HEK293 (cell line): ENCODE data around the gene TESMIN.

Experiments
- CTCF ChIA-PET: fragments of 350-600 bp; formaldehyde crosslinking; extraction: SDS; loops from one replicate; lab custom pipeline; 2021; ENCODE audit warnings: antibody characterized with exemption; lab: Yijun Ruan, JAX
- POLR2A ChIA-PET: fragments of 300-600 bp; formaldehyde crosslinking; extraction: SDS; loops from one replicate; lab custom pipeline; 2020; ENCODE audit warnings: antibody characterized with exemption, inconsistent platforms; lab: Yijun Ruan, JAX
- H3K27ac ChIP-seq: fragments of 200-500 bp; sonication (Bioruptor generic); 2 replicates; pipeline ENCODE4 v1.5.1; 2014; ENCODE audit warnings: low read depth, low read length, control low read depth, inconsistent platforms; ENCODE audit errors: extremely low read depth
- H3K36me3 ChIP-seq, 2 experiments: fragments of 200-500 bp in 1 of 2; sonication (Bioruptor generic) in 1 of 2; 1 replicate in 1 of 2; 2 replicates in 1 of 2; pipeline ENCODE4 v1.5.1; 2014 to 2017; ENCODE audit warnings: inconsistent platforms in 2 of 2, low read length in 2 of 2; ENCODE audit not compliant: control insufficient read depth in 2 of 2, insufficient read depth in 1 of 2
- H3K4me1 ChIP-seq: fragments of 200-500 bp; sonication (Bioruptor generic); 2 replicates; pipeline ENCODE4 v1.5.1; 2014; ENCODE audit warnings: mild to moderate bottlenecking, low read length, inconsistent platforms; ENCODE audit not compliant: control insufficient read depth, insufficient read depth
- H3K4me3 ChIP-seq: 2 replicates; pipeline ENCODE4 v1.5.1; 2011; ENCODE audit warnings: low read depth, mild to moderate bottlenecking, control low read depth, low read length, moderate library complexity
- H3K9me3 ChIP-seq: fragments of 200-500 bp; sonication (Bioruptor generic); 2 replicates; pipeline ENCODE4 v1.5.1; 2014; ENCODE audit warnings: low read depth, low read length, inconsistent platforms; ENCODE audit not compliant: control insufficient read depth, insufficient read depth
- BCL11B ChIP-seq: fragments of 450-650 bp; formaldehyde crosslinking; IDR thresholded peaks from 2 replicates; pipeline ENCODE4 v1.5.1; 2016; ENCODE audit warnings: low read depth, missing biosample characterization, missing genetic modification characterization
- BCL6B ChIP-seq: fragments of 450-650 bp; formaldehyde crosslinking; IDR thresholded peaks from 2 replicates; pipeline ENCODE4 v1.5.1; 2017; ENCODE audit warnings: missing biosample characterization, missing genetic modification characterization
- FEZF1 ChIP-seq: fragments of 450-650 bp; formaldehyde crosslinking; IDR thresholded peaks from 2 replicates; pipeline ENCODE4 v1.5.1; 2016; ENCODE audit warnings: missing biosample characterization, missing genetic modification characterization
- GLIS1 ChIP-seq: fragments of 450-650 bp; formaldehyde crosslinking; IDR thresholded peaks from 2 replicates; pipeline ENCODE4 v1.5.1; 2016; ENCODE audit warnings: missing biosample characterization, missing genetic modification characterization
- GLIS2 ChIP-seq: fragments of 450-650 bp; formaldehyde crosslinking; IDR thresholded peaks from 2 replicates; pipeline ENCODE4 v1.5.1; 2016; ENCODE audit warnings: missing biosample characterization, missing genetic modification characterization
- MEIS1 ChIP-seq: sonication (generic); formaldehyde crosslinking; IDR thresholded peaks from 2 replicates; pipeline ENCODE4 v1.8.1; 2022; ENCODE audit warnings: missing genetic modification reagents, mild to moderate bottlenecking, borderline replicate concordance
- REPIN1 ChIP-seq: fragments of 450-650 bp; formaldehyde crosslinking; IDR thresholded peaks from 2 replicates; pipeline ENCODE4 v1.5.1; 2017; ENCODE audit warnings: missing biosample characterization, missing genetic modification characterization, low read depth
- TRIM28 ChIP-seq: IDR thresholded peaks from 2 replicates; pipeline ENCODE4 v1.6.1; 2011; ENCODE audit warnings: low read length, control low read depth, borderline replicate concordance
- ZBTB17 ChIP-seq: fragments of 450-650 bp; formaldehyde crosslinking; IDR thresholded peaks from 2 replicates; pipeline ENCODE4 v1.5.1; 2016; ENCODE audit warnings: missing biosample characterization, missing genetic modification characterization
- ZBTB6 ChIP-seq: fragments of 450-650 bp; formaldehyde crosslinking; IDR thresholded peaks from 2 replicates; pipeline ENCODE4 v1.5.1; 2017; ENCODE audit warnings: missing biosample characterization, missing genetic modification characterization
- ZIC2 ChIP-seq: fragments of 450-650 bp; formaldehyde crosslinking; IDR thresholded peaks from 2 replicates; pipeline ENCODE4 v1.5.1; 2016; ENCODE audit warnings: missing biosample characterization, missing genetic modification characterization
- ZNF169 ChIP-seq: fragments of 450-650 bp; formaldehyde crosslinking; IDR thresholded peaks from 2 replicates; pipeline ENCODE4 v1.5.1; 2016; ENCODE audit warnings: missing biosample characterization, missing genetic modification characterization
- ZNF2 ChIP-seq: fragments of 450-650 bp; formaldehyde crosslinking; IDR thresholded peaks from 2 replicates; pipeline ENCODE4 v1.5.1; 2016; ENCODE audit warnings: missing biosample characterization, missing genetic modification characterization
- ZNF23 ChIP-seq: fragments of 450-650 bp; formaldehyde crosslinking; IDR thresholded peaks from 2 replicates; pipeline ENCODE4 v1.5.1; 2016; ENCODE audit warnings: missing biosample characterization, missing genetic modification characterization, borderline replicate concordance
- ZNF341 ChIP-seq: fragments of 450-650 bp; formaldehyde crosslinking; IDR thresholded peaks from 2 replicates; pipeline ENCODE4; 2016; ENCODE audit warnings: low read depth, missing biosample characterization, missing genetic modification characterization
- ZNF488 ChIP-seq: fragments of 450-650 bp; formaldehyde crosslinking; IDR thresholded peaks from 2 replicates; pipeline ENCODE4 v1.5.1; 2016; ENCODE audit warnings: missing biosample characterization, missing genetic modification characterization
- ZNF560 ChIP-seq: fragments of 450-650 bp; formaldehyde crosslinking; IDR thresholded peaks from 2 replicates; pipeline ENCODE4 v1.5.1; 2017; ENCODE audit warnings: missing biosample characterization, missing genetic modification characterization, borderline replicate concordance
- ZNF561 ChIP-seq: fragments of 450-650 bp; IDR thresholded peaks from 2 replicates; pipeline ENCODE4 v1.5.1; 2018; ENCODE audit warnings: missing biosample characterization, missing genetic modification characterization, borderline replicate concordance
- ZNF571 ChIP-seq: fragments of 450-650 bp; formaldehyde crosslinking; IDR thresholded peaks from 2 replicates; pipeline ENCODE4 v1.5.0; 2017; ENCODE audit warnings: missing biosample characterization, missing genetic modification characterization
- ZSCAN5A ChIP-seq: fragments of 450-650 bp; formaldehyde crosslinking; IDR thresholded peaks from 2 replicates; pipeline ENCODE4 v1.5.1; 2016; ENCODE audit warnings: missing biosample characterization, missing genetic modification characterization
- TF ChIP-seq, protein P1 (sequence below): fragments of 450-650 bp; formaldehyde crosslinking; IDR thresholded peaks from 2 replicates; pipeline ENCODE4 v1.5.1; 2016; ENCODE audit warnings: missing biosample characterization, missing genetic modification characterization

Gene TESMIN

DNA sequence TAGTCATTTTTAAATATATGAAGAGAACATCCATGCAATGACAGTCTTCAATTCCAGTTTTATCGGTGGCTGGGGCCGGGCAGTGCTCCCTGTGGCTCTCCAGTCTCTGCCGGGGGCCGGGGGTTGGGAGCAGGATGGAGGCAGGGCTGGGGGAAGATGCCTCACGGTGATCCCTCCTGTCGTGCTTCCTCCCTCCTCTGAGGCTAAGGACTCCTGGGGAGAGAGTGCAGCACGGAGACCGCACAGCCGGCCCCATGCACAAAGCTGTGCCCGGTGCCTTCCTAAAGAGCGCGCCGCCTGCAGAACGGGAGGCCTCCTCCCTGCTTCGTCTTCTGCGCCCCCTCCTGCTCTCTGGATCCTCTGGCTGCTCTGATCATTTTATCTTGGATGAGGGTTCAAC, 46.4 kb downstream of the TESMIN start:
- no peak overlapping the region for H3K4me3 ChIP-seq
- H3K9me3 ChIP-seq: no peaks in the 10 kb centered on the region
- POLR2A ChIA-PET: no interaction called here
- CTCF ChIA-PET: no interaction called here
- no peak overlapping the region for H3K27ac ChIP-seq
- TF ChIP-seq ZBTB17 (tag by site-specific recombination): peak; percentile 34; the same call in 1 of the 2 replicates
- no peak for TF ChIP-seq BCL6B
- no peak for TF ChIP-seq ZNF561 (tag by site-specific recombination)
- peak; percentile 64 for TF ChIP-seq GLIS1 (tag by site-specific recombination)
- TF ChIP-seq ZNF2: no peak
- TF ChIP-seq ZNF341 (tag by site-specific recombination): peak; percentile 78
- no peak for TF ChIP-seq ZNF560 (tag by site-specific recombination)
- TF ChIP-seq, protein P1, sequence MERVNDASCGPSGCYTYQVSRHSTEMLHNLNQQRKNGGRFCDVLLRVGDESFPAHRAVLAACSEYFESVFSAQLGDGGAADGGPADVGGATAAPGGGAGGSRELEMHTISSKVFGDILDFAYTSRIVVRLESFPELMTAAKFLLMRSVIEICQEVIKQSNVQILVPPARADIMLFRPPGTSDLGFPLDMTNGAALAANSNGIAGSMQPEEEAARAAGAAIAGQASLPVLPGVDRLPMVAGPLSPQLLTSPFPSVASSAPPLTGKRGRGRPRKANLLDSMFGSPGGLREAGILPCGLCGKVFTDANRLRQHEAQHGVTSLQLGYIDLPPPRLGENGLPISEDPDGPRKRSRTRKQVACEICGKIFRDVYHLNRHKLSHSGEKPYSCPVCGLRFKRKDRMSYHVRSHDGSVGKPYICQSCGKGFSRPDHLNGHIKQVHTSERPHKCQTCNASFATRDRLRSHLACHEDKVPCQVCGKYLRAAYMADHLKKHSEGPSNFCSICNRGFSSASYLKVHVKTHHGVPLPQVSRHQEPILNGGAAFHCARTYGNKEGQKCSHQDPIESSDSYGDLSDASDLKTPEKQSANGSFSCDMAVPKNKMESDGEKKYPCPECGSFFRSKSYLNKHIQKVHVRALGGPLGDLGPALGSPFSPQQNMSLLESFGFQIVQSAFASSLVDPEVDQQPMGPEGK (tag by site-specific recombination): no peak
- peak; percentile 77 for TF ChIP-seq ZIC2
- no peak for TF ChIP-seq MEIS1 (CRISPR knock-in tag)
- no peak for TF ChIP-seq GLIS2
- TF ChIP-seq ZSCAN5A: no peak
- TF ChIP-seq TRIM28: no peak
- TF ChIP-seq ZBTB6 (tag by site-specific recombination): no peak
- H3K36me3 ChIP-seq: no peaks in the 10 kb centered on the region
- H3K4me1 ChIP-seq: no peaks in the 10 kb centered on the region

GRCh38 chr11:68698993-68699392, 52.3 kb downstream of the TESMIN start:
- H3K9me3 ChIP-seq: no peaks in the 10 kb centered on the region
- TF ChIP-seq ZNF571 (tag by site-specific recombination) (no peak), REPIN1 (no peak), BCL11B (tag by site-specific recombination) (no peak), ZNF488 (tag by site-specific recombination) (no peak), FEZF1 (no peak), ZNF23 (tag by site-specific recombination) (no peak), ZNF169 (tag by site-specific recombination) (no peak)
- CTCF ChIA-PET: no interaction called here

More at GRCh38 chr11:68698993-68699392, 52.3 kb downstream of the TESMIN start:
- H3K4me3 ChIP-seq: no peak overlapping the region
- H3K27ac ChIP-seq: no peak overlapping the region
- POLR2A ChIA-PET: no interaction called here
- no peaks in the 10 kb centered on the region for H3K4me1 ChIP-seq
- H3K36me3 ChIP-seq: no peaks in the 10 kb centered on the region
